HG03175 (cell line): ENCODE measurements around the gene IL13RA1.
"Not testable (repeated sequence)": the region's sequence is repeated elsewhere in the genome, so short reads cannot be mapped to it uniquely, and the experiment has no call there.

Source experiments
- ATAC-seq: cut with Tn5 transposase; IDR thresholded peaks from one replicate; pipeline ENCODE4 v1.9.1; 2021; ENCODE audit warnings: mild to moderate bottlenecking, moderate library complexity; ENCODE audit not compliant: unreplicated experiment

IL13RA1 gene

GRCh38 chrX:118772051-118772450 lies 44.6 kb downstream of the IL13RA1 start:
- no peak for ATAC-seq

GRCh38 chrX:118773782-118774181 lies 46.4 kb downstream of the IL13RA1 start:
- ATAC-seq: no peak

GRCh38 chrX:118779581-118779980 lies 52.2 kb downstream of the IL13RA1 start:
- ATAC-seq: no peak

GRCh38 chrX:118780509-118780908 lies 53.1 kb downstream of the IL13RA1 start:
- ATAC-seq: no peak

GRCh38 chrX:118780911-118781310 lies 53.5 kb downstream of the IL13RA1 start:
- no peak for ATAC-seq

- no peak for ATAC-seq
Measured at GRCh38 chrX:118795528-118796280, 68.3 kb downstream of the IL13RA1 start.

- no peak for ATAC-seq
Measured at GRCh38 chrX:118802857-118803256, 75.5 kb downstream of the IL13RA1 start.

- no peak for ATAC-seq
Measured at GRCh38 chrX:118807151-118808017, 80.0 kb downstream of the IL13RA1 start.

- not testable (repeated sequence) for ATAC-seq
Measured at GRCh38 chrX:118817257-118817656, 89.9 kb downstream of the IL13RA1 start.

GRCh38 chrX:118823263-118824172 lies 96.1 kb downstream of the IL13RA1 start, which contains the start of gene ZCCHC12:
Gene ZCCHC12, plus strand, starts transcription at chrX:118823824. Its CDS starts 1,421 bp downstream, at chrX:118825245.
- ATAC-seq: peak; percentile 67

- no peak for ATAC-seq
Measured at GRCh38 chrX:118824173-118824730, 96.8 kb downstream of the IL13RA1 start.

GRCh38 chrX:118825227-118825626 lies 97.8 kb downstream of the IL13RA1 start:
- no peak for ATAC-seq

GRCh38 chrX:118839334-118839958 lies 112.0 kb downstream of the IL13RA1 start:
- peak; percentile 76 for ATAC-seq
